Progenitor cell of endocrine pancreas (in vitro differentiated cells): ENCODE data around the gene RAB3A. TPM values are rescaled to one million over a fixed set of nuclear protein-coding genes. Genes with fewer than 3 reads are reported as not detected.

ENCODE experiments used
- DNase-seq: peaks from one replicate; pipeline ENCODE4 v3.0.0; 2021; ENCODE audit warnings: low spot score; ENCODE audit not compliant: unreplicated experiment
- H3K27ac Mint-ChIP-seq: 2 replicates; pipeline ENCODE4 v1.8.0; 2021; ENCODE audit warnings: mild to moderate bottlenecking, moderate library complexity, mixed read lengths
- H3K27me3 Mint-ChIP-seq: 2 replicates; pipeline ENCODE4 v1.8.0; 2021; ENCODE audit warnings: mixed read lengths
- H3K36me3 Mint-ChIP-seq: 2 replicates; pipeline ENCODE4 v1.8.0; 2022; ENCODE audit warnings: mixed read lengths; ENCODE audit not compliant: insufficient read depth
- H3K4me1 Mint-ChIP-seq: 2 replicates; pipeline ENCODE4 v1.8.0; 2021; ENCODE audit warnings: low read depth, mixed read lengths
- H3K4me3 Mint-ChIP-seq: 2 replicates; pipeline ENCODE4 v1.8.0; 2021; ENCODE audit warnings: low read depth, mild to moderate bottlenecking, moderate library complexity, mixed read lengths
- H3K9me3 Mint-ChIP-seq: 2 replicates; pipeline ENCODE4 v1.8.0; 2021; ENCODE audit warnings: low read depth, mixed read lengths
- CTCF ChIP-seq: fragments of 200-600 bp; sonication (generic); IDR thresholded peaks from one replicate; pipeline ENCODE4 v1.5.0; 2021; ENCODE audit warnings: antibody characterized with exemption, mild to moderate bottlenecking; ENCODE audit not compliant: unreplicated experiment
- total RNA-seq: library from RNA; stranded (reverse); gene quantifications from 2 replicates; pipeline ENCODE4 v1.2.1, GENCODE V29; 2021

The RAB3A gene
- total RNA-seq, 1 donor from 2014 or later, result 3.3 TPM

GRCh38 chr19:18194554-18195238 is 9.1 kb downstream of the RAB3A start:
- DNase-seq, result no peak
- Mint-ChIP-seq H3K4me1 (peaks cover 8% of the 10 kb centered on the region), H3K27ac (peak overlapping the region; percentile 29), H3K36me3 (peaks cover 1% of the 10 kb centered on the region), H3K4me3 (peak overlapping the region; percentile 41), H3K27me3 (no peaks in the 10 kb centered on the region), H3K9me3 (no peaks in the 10 kb centered on the region)
- TF ChIP-seq CTCF, result no peak

- H3K36me3 Mint-ChIP-seq, result peaks cover 1% of the 10 kb centered on the region
Observed at GRCh38 chr19:18194181-18194530, 9.7 kb downstream of the RAB3A start.

GRCh38 chr19:18193388-18194180 is 10.3 kb downstream of the RAB3A start:
- DNase-seq, result no peak
- Mint-ChIP-seq H3K27ac (peak overlapping the region; percentile 80), H3K27me3 (no peaks in the 10 kb centered on the region), H3K9me3 (no peaks in the 10 kb centered on the region), H3K4me1 (peaks cover 8% of the 10 kb centered on the region), H3K4me3 (peak overlapping the region; percentile 84), H3K36me3 (peaks cover under 1% of the 10 kb centered on the region)
- no peak for TF ChIP-seq CTCF

More at GRCh38 chr19:18194181-18194530, 9.7 kb downstream of the RAB3A start:
- no peak for TF ChIP-seq CTCF
- Mint-ChIP-seq H3K4me3 (peak overlapping the region; percentile 84), H3K27me3 (no peaks in the 10 kb centered on the region), H3K27ac (peak overlapping the region; percentile 80), H3K9me3 (no peaks in the 10 kb centered on the region), H3K4me1 (peaks cover 8% of the 10 kb centered on the region)
- DNase-seq, result no peak

GRCh38 chr19:18192673-18193387 is 11.0 kb downstream of the RAB3A start, which contains the start of gene MPV17L2:
TSS of gene MPV17L2 (plus strand) at chr19:18193218. CDS start at chr19:18193282, 64 bp downstream.
- DNase-seq, result peak; percentile 96
- Mint-ChIP-seq H3K9me3 (no peaks in the 10 kb centered on the region), H3K36me3 (no peaks in the 10 kb centered on the region), H3K4me1 (peaks cover 8% of the 10 kb centered on the region), H3K4me3 (peak within 1 kb of the TSS; percentile 84), H3K27ac (peak within 1 kb of the TSS; percentile 80), H3K27me3 (no peaks in the 10 kb centered on the region)
- no peak for TF ChIP-seq CTCF

- H3K36me3 Mint-ChIP-seq, result no peaks in the 10 kb centered on the region
- peak overlapping the region; percentile 80 for H3K27ac Mint-ChIP-seq
Observed at GRCh38 chr19:18191640-18192062, 12.2 kb downstream of the RAB3A start.

More at GRCh38 chr19:18191640-18192062, 12.2 kb downstream of the RAB3A start:
- TF ChIP-seq CTCF, result no peak
- Mint-ChIP-seq H3K27me3 (no peaks in the 10 kb centered on the region), H3K4me3 (no peak overlapping the region), H3K9me3 (no peaks in the 10 kb centered on the region), H3K4me1 (peaks cover 8% of the 10 kb centered on the region)
- DNase-seq, result no peak
